ENCODE data around the gene ZBTB16. TPM values are rescaled to one million over a fixed set of nuclear protein-coding genes. Genes with fewer than 3 reads are reported as not detected.

Gene ZBTB16
- total RNA-seq, 1 experiment from 2014 or later = 0.21 TPM

DNA sequence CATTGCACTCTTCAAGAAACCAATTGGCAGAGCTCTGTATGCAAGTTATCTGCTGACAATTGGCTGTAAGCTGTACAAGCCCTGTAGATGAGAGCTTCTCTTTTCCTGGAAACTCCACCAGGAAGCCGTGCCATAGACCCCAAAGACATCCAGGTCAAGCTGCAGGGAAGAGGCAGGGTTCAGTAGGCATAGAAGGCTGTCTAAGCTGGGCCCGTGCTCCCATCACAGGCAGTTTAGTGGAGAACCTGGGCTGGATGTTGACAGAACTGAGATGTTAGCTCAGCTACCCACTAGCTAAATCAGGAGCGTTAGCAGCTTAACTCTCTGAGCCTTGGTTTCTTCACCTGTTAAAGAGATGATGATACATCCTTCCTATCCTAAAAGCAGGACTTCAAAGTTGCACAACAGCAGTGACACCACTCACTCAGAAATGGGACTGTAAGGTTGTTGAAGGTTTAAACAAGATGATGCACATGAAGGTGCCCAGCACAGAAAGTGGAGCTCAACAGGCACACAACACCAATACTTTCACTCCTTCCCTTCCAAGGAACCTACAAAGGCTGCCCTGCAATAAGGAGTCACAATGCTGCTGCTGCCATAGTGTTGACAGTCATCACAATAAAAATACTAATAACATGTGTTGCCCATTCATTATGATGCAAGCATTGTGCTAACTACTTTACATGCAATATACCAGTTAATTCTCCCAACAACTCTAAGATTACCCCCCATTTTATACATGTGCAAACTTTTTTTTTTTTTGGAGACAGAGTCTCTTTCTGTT, 115.4 kb downstream of the ZBTB16 start:
- Histone ChIP-seq H3K27ac (ENCODE audit: low read length) (no peak overlapping the region), H3K4me1 (ENCODE audit: control insufficient read depth, insufficient read depth, low read length) (no peaks in the 10 kb centered on the region), H3K4me3 (ENCODE audit: low read depth in 2 of 2, low read length in 2 of 2) (no peak overlapping the region), H3K27me3 (ENCODE audit: control insufficient read depth, insufficient read depth, low read length) (peaks cover 22% of the 10 kb centered on the region), H3K36me3 (ENCODE audit: control insufficient read depth, insufficient read depth, low read length) (no peaks in the 10 kb centered on the region), H3K9me3 (ENCODE audit: control insufficient read depth, insufficient read depth, low read depth, low read length) (no peaks in the 10 kb centered on the region)
- intact Hi-C loops (cut with micrococcal nuclease; ENCODE audit: unreplicated experiment) (no loop called here), in situ Hi-C loops (cut with HindIII; ENCODE audit: low pct_unique_long_range_greater_than_20kb, low sequenced_read_pairs) (no loop called here)
- BruUV-seq (replicated peaks) = no TSS peak
- TF ChIP-seq SIN3A (IDR thresholded peaks at IDR 0.05; ENCODE audit: borderline replicate concordance, insufficient read depth, low read depth, low read length) = no peak
- ATAC-seq (no peak), DNase-seq (ENCODE audit: low read depth, low spot score) (no peak)
- POLR2A ChIA-PET = interaction anchor here (0.5 to 0.7 kb wide), 3 partner anchors 9 to 290 kb away, joined by 4 to 6 read pairs (median 4); no protein-coding TSS in a partner anchor
- CTCF ChIA-PET = interaction anchor here (0.6 kb wide), 1 partner anchor 11 kb away, joined by 5 read pairs; no protein-coding TSS in a partner anchor

- peaks cover 22% of the 10 kb centered on the region for H3K27me3 ChIP-seq (ENCODE audit: control insufficient read depth, insufficient read depth, low read length)
- no TSS peak for BruUV-seq (replicated peaks)
- POLR2A ChIA-PET = interaction anchor here (0.5 kb wide), 1 partner anchor 58 kb away, joined by 6 read pairs; no protein-coding TSS in a partner anchor
- no peak for ATAC-seq
- no peaks in the 10 kb centered on the region for H3K4me1 ChIP-seq (ENCODE audit: control insufficient read depth, insufficient read depth, low read length)
- CTCF ChIA-PET = no interaction called here
- no peak overlapping the region for H3K4me3 ChIP-seq (ENCODE audit: low read depth in 2 of 2, low read length in 2 of 2)
- no peak overlapping the region for H3K27ac ChIP-seq (ENCODE audit: low read length)
- in situ Hi-C loops (cut with HindIII; ENCODE audit: low pct_unique_long_range_greater_than_20kb, low sequenced_read_pairs) (no loop called here), intact Hi-C loops (cut with micrococcal nuclease; ENCODE audit: unreplicated experiment) (no loop called here)
- no peak for DNase-seq (ENCODE audit: low read depth, low spot score)
- TF ChIP-seq POLR2AphosphoS5 (IDR thresholded peaks at IDR 0.05; ENCODE audit: low read depth, low read length) (no peak), TCF7L2 (IDR thresholded peaks at IDR 0.05; ENCODE audit: low read depth, low read length) (no peak), SIN3A (IDR thresholded peaks at IDR 0.05; ENCODE audit: borderline replicate concordance, insufficient read depth, low read depth, low read length) (no peak)
- TF ChIP-seq, protein P1, sequence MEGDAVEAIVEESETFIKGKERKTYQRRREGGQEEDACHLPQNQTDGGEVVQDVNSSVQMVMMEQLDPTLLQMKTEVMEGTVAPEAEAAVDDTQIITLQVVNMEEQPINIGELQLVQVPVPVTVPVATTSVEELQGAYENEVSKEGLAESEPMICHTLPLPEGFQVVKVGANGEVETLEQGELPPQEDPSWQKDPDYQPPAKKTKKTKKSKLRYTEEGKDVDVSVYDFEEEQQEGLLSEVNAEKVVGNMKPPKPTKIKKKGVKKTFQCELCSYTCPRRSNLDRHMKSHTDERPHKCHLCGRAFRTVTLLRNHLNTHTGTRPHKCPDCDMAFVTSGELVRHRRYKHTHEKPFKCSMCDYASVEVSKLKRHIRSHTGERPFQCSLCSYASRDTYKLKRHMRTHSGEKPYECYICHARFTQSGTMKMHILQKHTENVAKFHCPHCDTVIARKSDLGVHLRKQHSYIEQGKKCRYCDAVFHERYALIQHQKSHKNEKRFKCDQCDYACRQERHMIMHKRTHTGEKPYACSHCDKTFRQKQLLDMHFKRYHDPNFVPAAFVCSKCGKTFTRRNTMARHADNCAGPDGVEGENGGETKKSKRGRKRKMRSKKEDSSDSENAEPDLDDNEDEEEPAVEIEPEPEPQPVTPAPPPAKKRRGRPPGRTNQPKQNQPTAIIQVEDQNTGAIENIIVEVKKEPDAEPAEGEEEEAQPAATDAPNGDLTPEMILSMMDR (IDR thresholded peaks at IDR 0.05) = no peak
- TF ChIP-seq, protein P2, sequence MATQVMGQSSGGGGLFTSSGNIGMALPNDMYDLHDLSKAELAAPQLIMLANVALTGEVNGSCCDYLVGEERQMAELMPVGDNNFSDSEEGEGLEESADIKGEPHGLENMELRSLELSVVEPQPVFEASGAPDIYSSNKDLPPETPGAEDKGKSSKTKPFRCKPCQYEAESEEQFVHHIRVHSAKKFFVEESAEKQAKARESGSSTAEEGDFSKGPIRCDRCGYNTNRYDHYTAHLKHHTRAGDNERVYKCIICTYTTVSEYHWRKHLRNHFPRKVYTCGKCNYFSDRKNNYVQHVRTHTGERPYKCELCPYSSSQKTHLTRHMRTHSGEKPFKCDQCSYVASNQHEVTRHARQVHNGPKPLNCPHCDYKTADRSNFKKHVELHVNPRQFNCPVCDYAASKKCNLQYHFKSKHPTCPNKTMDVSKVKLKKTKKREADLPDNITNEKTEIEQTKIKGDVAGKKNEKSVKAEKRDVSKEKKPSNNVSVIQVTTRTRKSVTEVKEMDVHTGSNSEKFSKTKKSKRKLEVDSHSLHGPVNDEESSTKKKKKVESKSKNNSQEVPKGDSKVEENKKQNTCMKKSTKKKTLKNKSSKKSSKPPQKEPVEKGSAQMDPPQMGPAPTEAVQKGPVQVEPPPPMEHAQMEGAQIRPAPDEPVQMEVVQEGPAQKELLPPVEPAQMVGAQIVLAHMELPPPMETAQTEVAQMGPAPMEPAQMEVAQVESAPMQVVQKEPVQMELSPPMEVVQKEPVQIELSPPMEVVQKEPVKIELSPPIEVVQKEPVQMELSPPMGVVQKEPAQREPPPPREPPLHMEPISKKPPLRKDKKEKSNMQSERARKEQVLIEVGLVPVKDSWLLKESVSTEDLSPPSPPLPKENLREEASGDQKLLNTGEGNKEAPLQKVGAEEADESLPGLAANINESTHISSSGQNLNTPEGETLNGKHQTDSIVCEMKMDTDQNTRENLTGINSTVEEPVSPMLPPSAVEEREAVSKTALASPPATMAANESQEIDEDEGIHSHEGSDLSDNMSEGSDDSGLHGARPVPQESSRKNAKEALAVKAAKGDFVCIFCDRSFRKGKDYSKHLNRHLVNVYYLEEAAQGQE (IDR thresholded peaks at IDR 0.05; ENCODE audit: insufficient read depth in 1 of 2, low read depth in 2 of 2, low read length in 1 of 2) = no peak
- H3K36me3 ChIP-seq (ENCODE audit: control insufficient read depth, insufficient read depth, low read length) = no peaks in the 10 kb centered on the region
- no peaks in the 10 kb centered on the region for H3K9me3 ChIP-seq (ENCODE audit: control insufficient read depth, insufficient read depth, low read depth, low read length)
These were observed 116.2 kb downstream of the ZBTB16 start for GRCh38 chr11:114175706-114176105.

DNA sequence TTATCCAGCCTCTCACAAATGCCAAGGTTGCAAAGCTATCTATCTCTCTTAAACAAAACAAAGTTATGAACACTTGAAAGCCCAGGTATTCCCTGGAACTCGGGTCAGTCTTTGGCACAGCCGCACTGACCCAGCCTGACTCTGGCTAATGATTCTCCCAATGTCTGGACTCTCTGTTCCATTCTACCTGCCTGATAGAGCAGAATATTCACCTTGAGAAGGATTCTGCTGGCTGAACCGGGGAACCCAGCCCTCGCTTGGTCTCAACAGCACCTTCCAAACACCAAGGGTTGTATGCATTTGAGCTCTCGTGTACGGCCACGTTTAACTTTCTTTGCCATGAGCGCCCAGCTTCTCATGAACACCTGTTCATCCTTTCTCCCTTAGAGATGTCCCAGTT, 116.8 kb downstream of the ZBTB16 start:
- Histone ChIP-seq H3K9me3 (ENCODE audit: control insufficient read depth, insufficient read depth, low read depth, low read length) (no peaks in the 10 kb centered on the region), H3K4me3 (ENCODE audit: low read depth in 2 of 2, low read length in 2 of 2) (no peak overlapping the region), H3K36me3 (ENCODE audit: control insufficient read depth, insufficient read depth, low read length) (no peaks in the 10 kb centered on the region), H3K4me1 (ENCODE audit: control insufficient read depth, insufficient read depth, low read length) (no peaks in the 10 kb centered on the region), H3K27ac (ENCODE audit: low read length) (no peak overlapping the region), H3K27me3 (ENCODE audit: control insufficient read depth, insufficient read depth, low read length) (peaks cover 24% of the 10 kb centered on the region)
- BruUV-seq (replicated peaks) = no TSS peak
- CTCF ChIA-PET = no interaction called here
- intact Hi-C loops (cut with micrococcal nuclease; ENCODE audit: unreplicated experiment) = no loop called here
- ATAC-seq (no peak), DNase-seq (ENCODE audit: low read depth, low spot score) (no peak)
- POLR2A ChIA-PET = no interaction called here
- in situ Hi-C loops (cut with HindIII; ENCODE audit: low pct_unique_long_range_greater_than_20kb, low sequenced_read_pairs) = no loop called here
- no peak for TF ChIP-seq SIN3A (IDR thresholded peaks at IDR 0.05; ENCODE audit: borderline replicate concordance, insufficient read depth, low read depth, low read length)
- TF ChIP-seq POLR2AphosphoS5 (IDR thresholded peaks at IDR 0.05; ENCODE audit: low read depth, low read length) = no peak
- TF ChIP-seq, protein P2 (IDR thresholded peaks at IDR 0.05; ENCODE audit: insufficient read depth in 1 of 2, low read depth in 2 of 2, low read length in 1 of 2) = no peak
- TF ChIP-seq TCF7L2 (IDR thresholded peaks at IDR 0.05; ENCODE audit: low read depth, low read length) = no peak
- TF ChIP-seq, protein P1 (IDR thresholded peaks at IDR 0.05) = no peak

All from Panc1 (cell line).